HG02938 (cell line): ENCODE measurements around the gene DNAI1.
"Not testable (repeated sequence)": the region's sequence is repeated elsewhere in the genome, so short reads cannot be mapped to it uniquely, and the experiment has no call there.

Experiments used
- ATAC-seq: cut with Tn5 transposase; IDR thresholded peaks from one replicate; pipeline ENCODE4 v1.9.1; 2021; ENCODE audit warnings: mild to moderate bottlenecking, moderate library complexity; ENCODE audit not compliant: unreplicated experiment

DNAI1 gene

GRCh38 chr9:34458013-34458958 lies at the start of gene DNAI1, which contains the start of gene FAM219A:
Gene DNAI1, plus strand, starts transcription at chr9:34458805. Its CDS starts 201 bp downstream, at chr9:34459006.
Gene FAM219A, minus strand, starts transcription at chr9:34458570. Its CDS starts 307 bp downstream, at chr9:34458263.
- ATAC-seq: peak; percentile 93

- no peak for ATAC-seq
Measured at GRCh38 chr9:34409154-34409553, 49.5 kb upstream of the DNAI1 start.

- ATAC-seq: no peak
Measured at GRCh38 chr9:34412336-34412735, 46.3 kb upstream of the DNAI1 start.

GRCh38 chr9:34413231-34413852 lies 45.3 kb upstream of the DNAI1 start:
- no peak for ATAC-seq

GRCh38 chr9:34417734-34418133 lies 40.9 kb upstream of the DNAI1 start:
- ATAC-seq: no peak

GRCh38 chr9:34419716-34420504 lies 38.7 kb upstream of the DNAI1 start:
- ATAC-seq: no peak

- ATAC-seq: no peak
Measured at GRCh38 chr9:34426347-34427074, 32.1 kb upstream of the DNAI1 start.

- no peak for ATAC-seq
Measured at GRCh38 chr9:34428325-34428958, 30.2 kb upstream of the DNAI1 start.

- no peak for ATAC-seq
Measured at GRCh38 chr9:34430843-34431437, 27.7 kb upstream of the DNAI1 start.

- ATAC-seq: no peak
Measured at GRCh38 chr9:34431667-34432066, 26.9 kb upstream of the DNAI1 start.

GRCh38 chr9:34437006-34437925 lies 21.3 kb upstream of the DNAI1 start:
- ATAC-seq: no peak

GRCh38 chr9:34437926-34438307 lies 20.7 kb upstream of the DNAI1 start:
- not testable (repeated sequence) for ATAC-seq

GRCh38 chr9:34438465-34438864 lies 20.1 kb upstream of the DNAI1 start:
- ATAC-seq: not testable (repeated sequence)

GRCh38 chr9:34440017-34440416 lies 18.6 kb upstream of the DNAI1 start:
- no peak for ATAC-seq

GRCh38 chr9:34442770-34443169 lies 15.8 kb upstream of the DNAI1 start:
- ATAC-seq: no peak

GRCh38 chr9:34443533-34443932 lies 15.1 kb upstream of the DNAI1 start:
- ATAC-seq: no peak

GRCh38 chr9:34443976-34444375 lies 14.6 kb upstream of the DNAI1 start:
- ATAC-seq: no peak

- no peak for ATAC-seq
Measured at GRCh38 chr9:34446468-34446891, 12.1 kb upstream of the DNAI1 start.

- ATAC-seq: no peak
Measured at GRCh38 chr9:34446951-34447350, 11.7 kb upstream of the DNAI1 start.
